ENCODE measurements around the gene STRC. TPM values are rescaled to one million over a fixed set of nuclear protein-coding genes. Genes with fewer than 3 reads are reported as not detected.
"Not testable (repeated sequence)": the region's sequence is repeated elsewhere in the genome, so short reads cannot be mapped to it uniquely, and the experiment has no call there.

STRC gene
- total RNA-seq, 1 experiment from 2014 or later, result not detected

DNA sequence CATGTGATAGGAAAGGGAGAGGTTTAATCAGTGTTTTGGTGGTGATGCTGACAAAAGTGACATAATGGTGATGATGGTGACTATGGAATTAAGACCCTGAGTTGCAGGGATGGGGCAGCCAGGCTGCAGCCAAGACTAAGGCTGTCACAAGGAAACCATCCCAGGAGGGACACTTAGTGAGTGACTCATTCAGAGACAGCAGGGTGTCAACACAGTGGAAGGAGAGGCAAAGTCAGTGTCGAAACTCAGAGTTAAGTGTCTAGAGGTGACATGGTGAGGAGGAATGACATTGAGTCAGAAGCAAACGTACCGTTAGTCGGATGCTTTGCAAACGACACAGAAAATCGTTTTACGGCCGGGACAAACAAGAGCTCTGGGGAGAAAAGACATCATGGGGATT is 54.8 kb downstream of the STRC start:
- DNase-seq (ENCODE audit: low read depth), result not testable (repeated sequence)

DNA sequence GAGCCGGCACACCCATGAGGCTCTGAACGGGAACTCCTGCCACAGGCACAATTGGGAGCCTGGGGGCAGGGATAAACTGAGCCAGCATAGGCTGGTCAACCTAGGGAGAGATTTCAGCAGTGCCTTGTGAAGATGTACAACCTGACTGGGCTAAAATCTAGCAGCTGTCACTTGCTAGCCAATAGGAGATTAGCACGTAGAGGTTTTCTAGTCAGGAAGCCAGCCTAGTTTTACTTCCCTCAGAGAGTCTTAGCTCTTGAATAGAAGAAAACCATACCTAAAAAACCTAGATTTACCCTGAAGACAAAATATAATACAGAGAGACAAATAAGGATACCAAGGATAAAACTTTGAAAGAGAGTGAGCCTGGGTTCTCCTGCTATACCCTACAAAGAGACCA is 55.8 kb downstream of the STRC start:
- not testable (repeated sequence) for DNase-seq (ENCODE audit: low read depth)

DNA sequence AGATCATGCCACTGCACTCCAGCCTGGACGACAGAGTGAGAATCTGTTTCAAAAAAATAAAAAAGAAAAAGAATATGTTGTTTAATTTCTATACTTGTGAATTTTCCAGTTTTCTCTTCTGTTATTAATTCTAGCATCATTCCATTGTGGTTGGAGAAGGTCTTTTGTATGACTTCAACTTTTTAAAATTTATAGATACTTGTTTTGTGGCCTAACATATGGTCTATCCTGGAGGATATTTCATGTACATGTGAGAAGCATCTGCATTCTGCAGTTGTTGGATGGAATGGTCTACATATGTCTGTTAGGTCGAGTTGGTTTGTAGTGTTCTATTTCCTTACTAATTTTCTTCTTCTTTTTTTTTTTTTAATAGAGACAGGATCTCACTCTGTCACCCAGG is 65.6 kb downstream of the STRC start:
- no peak for DNase-seq (ENCODE audit: low read depth)

- DNase-seq (ENCODE audit: low read depth), result no peak
Measured at GRCh38 chr15:43552256-43552655, 66.3 kb downstream of the STRC start.

DNA sequence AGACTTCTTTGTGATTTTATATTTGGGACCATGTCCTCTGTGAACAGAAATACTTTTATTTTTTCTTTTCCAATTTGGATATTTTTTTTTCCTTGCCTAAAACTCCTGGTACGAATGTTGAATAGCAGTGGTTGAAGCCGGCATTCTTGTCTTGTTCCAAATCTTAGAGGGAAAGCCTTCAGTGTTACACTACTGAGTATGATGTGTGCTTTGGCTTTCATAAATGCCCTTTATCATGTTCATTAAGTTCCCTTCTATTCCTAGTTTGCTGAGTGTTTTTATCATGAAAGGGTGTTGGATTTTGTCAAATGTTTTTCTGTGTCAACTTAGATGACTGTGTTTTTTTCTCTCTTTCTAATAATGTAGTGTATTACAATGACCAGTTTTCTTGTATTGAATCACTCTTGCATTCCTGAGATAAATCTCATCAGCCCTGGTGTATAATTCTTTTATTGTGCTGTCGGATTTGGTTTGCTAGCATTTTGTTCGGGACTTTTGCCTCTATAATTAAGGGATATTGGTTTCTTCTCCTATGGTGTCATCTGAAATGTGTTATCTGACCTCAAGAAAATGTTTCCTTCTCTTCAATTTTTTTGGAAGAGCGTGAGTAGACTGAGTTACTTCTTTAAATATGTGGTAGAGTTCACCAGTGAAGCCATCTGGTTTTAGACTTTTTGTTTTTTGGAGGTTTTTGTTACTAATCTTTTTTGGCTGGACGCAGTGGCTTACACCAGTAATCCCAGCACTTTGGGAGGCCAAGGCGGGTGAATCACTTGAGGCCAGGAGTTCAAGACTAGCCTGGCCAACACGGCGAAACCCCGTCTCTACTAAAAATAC is 67.9 kb downstream of the STRC start:
- DNase-seq (ENCODE audit: low read depth), result peak; percentile 9

Other genes with a start within 250 kb of the STRC start
- 19.2 and 28.1 TPM in 2 replicates for gene ZSCAN29, start 247.8 kb downstream of the STRC start, total RNA-seq (2014; rRNA removed; shearing (Covaris generic))
- gene TUBGCP4, start 247.7 kb downstream of the STRC start, total RNA-seq (2014; rRNA removed; shearing (Covaris generic)), result 22.1 and 24.5 TPM in 2 replicates
- 31.0 and 40.6 TPM in 2 replicates for gene TP53BP1, start 125.6 kb downstream of the STRC start, total RNA-seq (2014; rRNA removed; shearing (Covaris generic))
- gene MAP1A, start 101.2 kb downstream of the STRC start, total RNA-seq (2014; rRNA removed; shearing (Covaris generic)), result 1.7 and 3.8 TPM in 2 replicates
- gene PPIP5K1, start 28.6 kb downstream of the STRC start, total RNA-seq (2014; rRNA removed; shearing (Covaris generic)), result 5.2 and 7.8 TPM in 2 replicates
- not detected in 2 replicates for gene CKMT1B, start 24.8 kb downstream of the STRC start, total RNA-seq (2014; rRNA removed; shearing (Covaris generic))
- 0.10 and 0.39 TPM in 2 replicates for gene CATSPER2, start 30.0 kb upstream of the STRC start, total RNA-seq (2014; rRNA removed; shearing (Covaris generic))
- gene CKMT1A, start 75.1 kb upstream of the STRC start, total RNA-seq (2014; rRNA removed; shearing (Covaris generic)), result not detected in 2 replicates
- gene PDIA3, start 127.6 kb upstream of the STRC start, total RNA-seq (2014; rRNA removed; shearing (Covaris generic)), result 228 and 341 TPM in 2 replicates
- 0.86 and 2.4 TPM in 2 replicates for gene ELL3, start 158.2 kb upstream of the STRC start, total RNA-seq (2014; rRNA removed; shearing (Covaris generic))
- gene SERF2, start 173.5 kb upstream of the STRC start, total RNA-seq (2014; rRNA removed; shearing (Covaris generic)), result 1,074 and 1,826 TPM in 2 replicates
- gene SERINC4, start 181.4 kb upstream of the STRC start, total RNA-seq (2014; rRNA removed; shearing (Covaris generic)), result not detected in 2 replicates
- gene HYPK, start 181.8 kb upstream of the STRC start, total RNA-seq (2014; rRNA removed; shearing (Covaris generic)), result 4.6 and 20.9 TPM in 2 replicates
- gene MFAP1, start 205.9 kb upstream of the STRC start, total RNA-seq (2014; rRNA removed; shearing (Covaris generic)), result 22.0 and 34.0 TPM in 2 replicates
- 38.7 and 75.3 TPM in 2 replicates for gene WDR76, start 208.2 kb upstream of the STRC start, total RNA-seq (2014; rRNA removed; shearing (Covaris generic))

Data from M059J (cell line).